HFFc6 (cell line): ENCODE measurements around the gene PUSL1. TPM values are rescaled to one million over a fixed set of nuclear protein-coding genes. Genes with fewer than 3 reads are reported as not detected.

Source experiments
- DNase-seq: peaks from one replicate; pipeline ENCODE4 v3.0.0-alpha.2; 2018
- H3K27ac Mint-ChIP-seq: 2 replicates; pipeline ENCODE4 v1.8.0; 2020; ENCODE audit warnings: mild to moderate bottlenecking, mixed read lengths
- H3K27me3 Mint-ChIP-seq: 2 replicates; pipeline ENCODE4 v1.8.0; 2021; ENCODE audit warnings: mild to moderate bottlenecking, moderate library complexity, mixed read lengths; ENCODE audit not compliant: insufficient read depth
- H3K36me3 Mint-ChIP-seq: 2 replicates; pipeline ENCODE4 v1.8.0; 2021; ENCODE audit warnings: low read depth, mixed read lengths
- H3K4me1 Mint-ChIP-seq: 2 replicates; pipeline ENCODE4 v1.8.0; 2020; ENCODE audit warnings: low read depth, mixed read lengths
- H3K4me3 Mint-ChIP-seq: 2 replicates; pipeline ENCODE4 v1.8.0; 2020; ENCODE audit warnings: mild to moderate bottlenecking, moderate library complexity, mixed read lengths
- H3K9me3 Mint-ChIP-seq: 2 replicates; pipeline ENCODE4 v1.8.0; 2020; ENCODE audit warnings: mild to moderate bottlenecking, mixed read lengths
- CTCF ChIP-seq: fragments of 200-600 bp; sonication (generic); IDR thresholded peaks from 2 replicates; pipeline ENCODE4 v1.5.0; 2021; ENCODE audit warnings: antibody characterized with exemption, mild to moderate bottlenecking
- total RNA-seq, 6 experiments: library from RNA; stranded (reverse); fragmentation: NEBNext Ultra II Directional; extraction: Animal tissue kit (Norgen Biotek cat#: 25700); gene quantifications; 2 replicates in 1 of 6; 3 replicates in 5 of 6; pipeline ENCODE4 v1.2.3, GENCODE V29; 2021

The PUSL1 gene
- total RNA-seq, 6 experiments from 2014 or later, result 23.5 to 28.7 (median 25.6) TPM

DNA sequence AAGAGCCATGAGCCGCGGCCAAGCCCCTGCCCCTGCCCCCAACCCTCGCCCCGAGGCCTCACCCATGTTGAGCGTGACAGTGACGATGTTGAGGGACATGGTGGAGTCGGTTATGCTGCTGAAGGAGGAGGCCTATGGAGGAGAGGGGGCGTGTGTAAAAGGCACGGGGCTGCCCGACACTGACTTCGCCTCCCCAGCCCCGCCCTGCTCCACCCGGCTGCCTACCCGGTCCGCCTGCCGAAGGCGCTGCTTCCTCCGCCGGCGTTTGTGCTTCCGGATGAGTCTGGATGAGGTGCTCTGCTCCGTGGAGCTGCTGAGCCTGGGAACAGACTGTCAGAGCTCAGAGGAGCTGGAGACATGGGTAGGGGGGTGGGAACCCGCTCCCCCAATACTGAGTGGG is 31.8 kb downstream of the PUSL1 start:
- Mint-ChIP-seq H3K9me3 (no peaks in the 10 kb centered on the region), H3K27ac (no peak overlapping the region), H3K27me3 (peaks cover 3% of the 10 kb centered on the region), H3K36me3 (peaks cover 11% of the 10 kb centered on the region), H3K4me1 (peaks cover 6% of the 10 kb centered on the region), H3K4me3 (no peak overlapping the region)
- no peak for DNase-seq
- no peak for TF ChIP-seq CTCF

- Mint-ChIP-seq H3K4me3 (no peak overlapping the region), H3K36me3 (peaks cover 11% of the 10 kb centered on the region), H3K27me3 (peaks cover 3% of the 10 kb centered on the region), H3K9me3 (no peaks in the 10 kb centered on the region), H3K27ac (no peak overlapping the region), H3K4me1 (peaks cover 11% of the 10 kb centered on the region)
- no peak for DNase-seq
- TF ChIP-seq CTCF, result no peak
Observed at GRCh38 chr1:1340791-1341548, 32.6 kb downstream of the PUSL1 start.

- Mint-ChIP-seq H3K36me3 (peaks cover 11% of the 10 kb centered on the region), H3K27me3 (peaks cover 3% of the 10 kb centered on the region), H3K27ac (no peak overlapping the region), H3K9me3 (no peaks in the 10 kb centered on the region), H3K4me1 (peaks cover 17% of the 10 kb centered on the region), H3K4me3 (no peak overlapping the region)
- no peak for DNase-seq
- no peak for TF ChIP-seq CTCF
Observed at GRCh38 chr1:1341549-1342021, 33.2 kb downstream of the PUSL1 start.

GRCh38 chr1:1342061-1342562 is 33.7 kb downstream of the PUSL1 start:
- H3K4me1 Mint-ChIP-seq, result peaks cover 22% of the 10 kb centered on the region
- TF ChIP-seq CTCF, result no peak
- peaks cover 3% of the 10 kb centered on the region for H3K27me3 Mint-ChIP-seq
- H3K36me3 Mint-ChIP-seq, result peaks cover 11% of the 10 kb centered on the region
- H3K27ac Mint-ChIP-seq, result no peak overlapping the region
- no peaks in the 10 kb centered on the region for H3K9me3 Mint-ChIP-seq
- H3K4me3 Mint-ChIP-seq, result no peak overlapping the region
- DNase-seq, result no peak

- no peak overlapping the region for H3K27ac Mint-ChIP-seq
- H3K27me3 Mint-ChIP-seq, result peaks cover 5% of the 10 kb centered on the region
- TF ChIP-seq CTCF, result no peak
- DNase-seq, result no peak
- no peaks in the 10 kb centered on the region for H3K9me3 Mint-ChIP-seq
- no peak overlapping the region for H3K4me3 Mint-ChIP-seq
- peaks cover 11% of the 10 kb centered on the region for H3K36me3 Mint-ChIP-seq
- H3K4me1 Mint-ChIP-seq, result peaks cover 27% of the 10 kb centered on the region
Observed at GRCh38 chr1:1342584-1343115, 34.3 kb downstream of the PUSL1 start.
